HG03354 (cell line): Measurements from ENCODE around the gene ZNF410.
"Not testable (repeated sequence)": the region's sequence is repeated elsewhere in the genome, so short reads cannot be mapped to it uniquely, and the experiment has no call there.

ENCODE experiments used
- ATAC-seq: cut with Tn5 transposase; IDR thresholded peaks from one replicate; pipeline ENCODE4 v1.9.1; 2021; ENCODE audit warnings: mild to moderate bottlenecking; ENCODE audit not compliant: unreplicated experiment, poor library complexity, severe bottlenecking

ZNF410 gene

GRCh38 chr14:73886449-73887317 lies at the start of gene ZNF410:
TSS of gene ZNF410 (plus strand) at chr14:73886859. CDS start at chr14:73892176, 5,317 bp downstream.
- ATAC-seq: peak; percentile 96

- not testable (repeated sequence) for ATAC-seq
Measured at GRCh38 chr14:73838293-73839034, 48.2 kb upstream of the ZNF410 start.

- ATAC-seq: no peak
Measured at GRCh38 chr14:73842201-73842600, 44.5 kb upstream of the ZNF410 start.

- ATAC-seq: no peak
Measured at GRCh38 chr14:73842851-73843250, 43.8 kb upstream of the ZNF410 start.

- ATAC-seq: no peak
Measured at GRCh38 chr14:73843296-73843695, 43.4 kb upstream of the ZNF410 start.

GRCh38 chr14:73846947-73847346 lies 39.7 kb upstream of the ZNF410 start:
- ATAC-seq: no peak

- no peak for ATAC-seq
Measured at GRCh38 chr14:73851000-73851399, 35.7 kb upstream of the ZNF410 start.

GRCh38 chr14:73851567-73852382 lies 34.9 kb upstream of the ZNF410 start, which contains the start of gene PTGR2:
TSS of gene PTGR2 (plus strand) at chr14:73851831. CDS start at chr14:73858863, 7,032 bp downstream.
- ATAC-seq: peak; percentile 91

- ATAC-seq: no peak
Measured at GRCh38 chr14:73859145-73859544, 27.5 kb upstream of the ZNF410 start.

- ATAC-seq: no peak
Measured at GRCh38 chr14:73861073-73861472, 25.6 kb upstream of the ZNF410 start.

- no peak for ATAC-seq
Measured at GRCh38 chr14:73862480-73862879, 24.2 kb upstream of the ZNF410 start.

- ATAC-seq: no peak
Measured at GRCh38 chr14:73863209-73863608, 23.4 kb upstream of the ZNF410 start.

- ATAC-seq: no peak
Measured at GRCh38 chr14:73865534-73866113, 21.0 kb upstream of the ZNF410 start.

- not testable (repeated sequence) for ATAC-seq
Measured at GRCh38 chr14:73869754-73870153, 16.9 kb upstream of the ZNF410 start.

GRCh38 chr14:73870525-73871235 lies 16.0 kb upstream of the ZNF410 start:
- ATAC-seq: no peak

GRCh38 chr14:73873660-73874059 lies 13.0 kb upstream of the ZNF410 start:
- ATAC-seq: no peak

GRCh38 chr14:73877790-73878189 lies 8.9 kb upstream of the ZNF410 start:
- no peak for ATAC-seq

- no peak for ATAC-seq
Measured at GRCh38 chr14:73878436-73878835, 8.2 kb upstream of the ZNF410 start.

- no peak for ATAC-seq
Measured at GRCh38 chr14:73879027-73879426, 7.6 kb upstream of the ZNF410 start.
